Stimulated activated CD4-positive, alpha-beta T cell treated with anti-CD3 and anti-CD28 coated beads, Interleukin-4, amount 100 ng/mL, for 1 hour (primary cell): Measurements from ENCODE around the gene ZFP90.
"Not testable (repeated sequence)": the region's sequence is repeated elsewhere in the genome, so short reads cannot be mapped to it uniquely, and the experiment has no call there.

Experiments used
- DNase-seq: peaks from one replicate; pipeline ENCODE4 v3.0.0-alpha.2; 2020

The ZFP90 gene

DNA sequence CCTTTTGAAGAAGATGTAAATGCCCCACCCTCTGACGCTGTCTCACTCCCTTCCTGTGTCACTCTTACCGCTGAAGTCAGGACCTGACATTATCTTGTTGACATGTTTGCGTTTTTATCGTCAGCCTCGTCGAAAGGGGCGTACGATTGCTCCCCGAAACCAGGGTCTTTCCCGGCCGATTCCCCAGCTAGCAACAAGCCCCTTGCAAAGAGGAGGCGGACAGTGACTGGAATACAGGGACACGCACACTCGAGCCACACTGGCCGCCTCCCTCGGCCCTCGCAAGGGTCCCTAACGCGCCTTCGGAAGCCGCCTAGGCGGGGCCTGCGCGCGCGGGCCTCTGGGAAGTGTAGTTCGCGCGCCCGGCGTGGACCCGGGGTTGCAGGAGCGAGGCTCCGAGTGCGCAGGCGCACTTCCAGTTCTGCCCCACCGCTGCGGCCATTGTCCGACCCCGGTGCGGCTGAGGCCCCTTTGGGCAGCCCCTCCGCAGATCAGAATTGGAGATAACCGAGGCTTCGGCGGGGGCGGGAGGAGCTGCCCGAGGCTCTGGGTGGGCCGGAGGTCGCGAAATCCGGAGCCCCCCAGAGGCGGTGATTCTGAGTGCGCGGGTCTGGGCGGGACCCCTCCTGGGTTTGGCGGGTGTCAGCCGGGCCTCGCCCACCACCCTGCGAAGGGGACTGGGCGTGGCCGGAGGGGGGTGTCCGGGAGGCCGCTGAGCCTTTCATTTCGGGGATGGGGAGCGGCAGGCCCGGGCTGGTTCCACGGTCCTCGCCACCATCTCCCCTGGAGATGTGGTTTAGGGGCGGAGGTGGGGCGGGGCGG, at the start of gene ZFP90:
Gene ZFP90 (plus strand): TSS at position 412 of the 822 bp plus-strand sequence. CDS start 502 bp downstream, outside the sequence.
- peak; percentile 85 for DNase-seq

- DNase-seq = no peak
Measured at GRCh38 chr16:68490358-68490757, 48.7 kb upstream of the ZFP90 start.

GRCh38 chr16:68490829-68491575, 48.1 kb upstream of the ZFP90 start:
- DNase-seq = no peak

DNA sequence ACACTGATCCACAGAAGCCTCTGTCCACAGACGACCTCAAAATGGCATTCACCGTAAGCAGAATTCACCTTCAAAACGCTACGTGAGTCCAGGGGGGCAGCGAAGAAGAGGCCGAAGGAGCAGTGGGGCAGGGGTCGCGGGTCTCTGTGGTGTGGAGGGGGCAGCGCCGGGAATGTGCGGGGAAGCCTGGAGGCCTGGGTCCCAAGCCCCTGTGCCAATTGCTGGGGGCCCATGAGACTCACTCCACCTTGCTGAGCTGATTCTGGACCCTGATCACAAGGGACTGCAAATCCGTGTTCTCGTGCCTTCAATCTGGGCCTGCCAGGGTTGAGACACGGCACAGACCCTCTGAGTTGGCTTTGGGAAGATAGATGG, 47.5 kb upstream of the ZFP90 start:
- DNase-seq = no peak

- no peak for DNase-seq
Measured at GRCh38 chr16:68492151-68492542, 46.9 kb upstream of the ZFP90 start.

- DNase-seq = no peak
Measured at GRCh38 chr16:68492543-68493411, 46.3 kb upstream of the ZFP90 start.

GRCh38 chr16:68493412-68494070, 45.5 kb upstream of the ZFP90 start:
- no peak for DNase-seq

GRCh38 chr16:68494261-68494660, 44.8 kb upstream of the ZFP90 start:
- not testable (repeated sequence) for DNase-seq

- DNase-seq = no peak
Measured at GRCh38 chr16:68496689-68497088, 42.4 kb upstream of the ZFP90 start.

- DNase-seq = no peak
Measured at GRCh38 chr16:68499006-68499405, 40.1 kb upstream of the ZFP90 start.

DNA sequence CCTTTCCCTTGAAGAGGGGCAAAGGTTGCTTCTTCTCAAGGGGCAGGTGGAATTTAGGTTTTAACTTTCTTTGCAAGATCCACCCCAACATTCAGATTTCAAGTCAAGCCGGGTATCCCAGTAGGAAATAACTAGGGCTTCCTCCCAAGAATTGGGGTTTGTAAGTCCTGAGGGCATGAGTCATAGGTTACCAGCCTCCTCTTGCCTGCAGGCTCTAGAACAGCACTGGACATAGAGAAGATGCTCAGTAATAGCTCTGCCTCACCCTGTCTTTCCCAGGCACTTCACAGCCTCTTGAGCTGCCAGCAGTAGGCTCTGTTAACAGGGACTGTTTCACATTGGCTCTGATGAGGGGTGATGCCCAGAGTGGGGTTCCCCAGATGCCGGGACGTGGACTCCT, 35.8 kb upstream of the ZFP90 start:
- no peak for DNase-seq

DNA sequence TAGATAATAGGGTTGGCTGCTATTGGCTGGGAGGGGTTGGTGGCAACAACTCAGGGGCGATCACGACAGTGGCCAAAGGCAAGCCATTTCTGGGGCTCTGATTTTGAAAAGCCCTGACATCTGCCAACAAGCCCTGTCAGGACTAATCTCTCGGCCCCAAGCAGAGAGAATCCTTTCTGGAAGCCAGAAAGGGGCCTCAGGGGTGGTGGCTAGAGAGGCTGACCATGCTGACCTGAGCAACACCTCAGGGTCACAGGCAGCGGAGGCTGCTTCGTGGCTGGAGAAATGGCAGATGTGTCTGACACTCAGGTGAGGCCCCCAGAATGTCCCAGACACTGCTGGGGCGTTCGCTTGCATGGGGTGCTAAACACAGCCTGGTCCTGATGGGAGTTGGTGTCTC, 35.0 kb upstream of the ZFP90 start:
- DNase-seq = no peak

DNA sequence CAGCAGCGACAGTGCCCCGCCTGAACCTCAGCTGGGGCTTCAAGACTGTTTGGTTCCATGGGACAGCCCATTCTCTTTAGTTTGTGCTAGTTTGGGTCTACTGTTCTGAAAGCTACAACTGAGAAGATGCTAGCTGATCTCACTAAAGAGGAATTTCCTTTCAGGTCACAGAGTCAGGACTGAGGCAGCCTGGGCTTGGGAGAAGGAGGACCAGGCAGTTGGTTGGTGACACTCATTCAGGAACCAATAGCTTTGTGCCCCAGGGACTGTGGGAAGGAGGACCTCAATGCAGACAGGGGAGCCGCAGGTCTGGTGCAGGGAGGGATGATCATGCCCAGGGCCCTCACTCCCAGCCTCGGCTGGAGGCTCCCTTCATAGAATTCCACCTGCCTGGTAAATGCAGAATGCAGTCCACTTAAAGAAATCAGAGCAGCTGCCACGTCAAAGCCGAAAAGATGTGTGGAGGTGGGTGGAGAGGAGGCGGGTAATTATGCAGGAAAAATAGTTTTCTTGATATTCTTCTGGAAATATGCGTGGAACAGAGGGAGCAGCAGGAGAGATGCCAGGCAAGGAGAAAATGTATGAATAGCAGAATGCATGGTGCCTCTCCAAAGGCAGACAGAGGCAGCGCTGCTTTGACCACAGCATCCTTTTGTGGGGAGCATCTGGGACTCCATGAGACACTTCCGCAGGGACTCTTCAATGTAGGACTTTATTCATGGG, 32.6 kb upstream of the ZFP90 start:
- no peak for DNase-seq

GRCh38 chr16:68508013-68508412, 31.1 kb upstream of the ZFP90 start:
- DNase-seq = no peak

GRCh38 chr16:68508641-68509240, 30.4 kb upstream of the ZFP90 start:
- no peak for DNase-seq

DNA sequence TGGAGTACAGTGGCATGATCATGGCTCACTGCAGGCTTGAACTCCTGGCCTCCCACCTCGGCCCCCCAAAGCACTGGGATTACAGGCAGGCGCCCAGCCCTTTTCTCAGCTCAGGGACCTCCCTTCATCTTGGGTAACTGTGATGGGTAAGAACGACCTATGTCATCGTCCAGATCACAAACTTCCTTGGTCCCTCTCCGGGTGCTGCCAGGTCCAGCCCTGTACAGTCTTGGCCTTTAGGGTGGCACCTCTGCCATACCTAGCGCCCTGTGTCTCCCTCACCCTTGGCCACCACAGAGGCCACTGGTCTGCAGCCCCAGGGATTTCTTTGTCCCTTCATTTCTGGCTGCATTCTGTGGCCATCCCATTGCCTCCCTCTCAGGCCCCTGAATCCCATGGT, 29.7 kb upstream of the ZFP90 start:
- DNase-seq = no peak

- DNase-seq = no peak
Measured at GRCh38 chr16:68510775-68511174, 28.3 kb upstream of the ZFP90 start.

GRCh38 chr16:68512183-68512582, 26.9 kb upstream of the ZFP90 start:
- no peak for DNase-seq

- DNase-seq = no peak
Measured at GRCh38 chr16:68512742-68513141, 26.3 kb upstream of the ZFP90 start.

DNA sequence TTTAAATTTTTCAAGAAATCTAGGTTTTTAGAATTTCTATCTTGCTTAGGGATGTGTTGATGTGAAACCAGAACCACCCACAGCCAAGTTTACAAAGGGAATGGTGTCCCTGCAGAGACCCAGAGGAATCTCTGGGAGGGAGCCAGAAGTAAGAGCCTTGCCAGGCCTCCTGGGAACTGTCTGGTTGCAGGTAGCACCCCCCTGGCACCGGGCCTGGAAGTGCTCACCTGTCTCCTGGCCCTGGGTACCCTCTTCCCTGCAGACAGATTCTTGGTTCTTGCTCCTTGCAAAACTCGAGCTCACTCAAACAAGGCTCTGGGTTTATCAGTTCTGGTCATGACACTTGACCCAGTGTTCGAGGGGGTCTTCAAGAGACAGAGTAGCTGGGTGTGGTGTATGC, 24.6 kb upstream of the ZFP90 start:
- DNase-seq = no peak

DNA sequence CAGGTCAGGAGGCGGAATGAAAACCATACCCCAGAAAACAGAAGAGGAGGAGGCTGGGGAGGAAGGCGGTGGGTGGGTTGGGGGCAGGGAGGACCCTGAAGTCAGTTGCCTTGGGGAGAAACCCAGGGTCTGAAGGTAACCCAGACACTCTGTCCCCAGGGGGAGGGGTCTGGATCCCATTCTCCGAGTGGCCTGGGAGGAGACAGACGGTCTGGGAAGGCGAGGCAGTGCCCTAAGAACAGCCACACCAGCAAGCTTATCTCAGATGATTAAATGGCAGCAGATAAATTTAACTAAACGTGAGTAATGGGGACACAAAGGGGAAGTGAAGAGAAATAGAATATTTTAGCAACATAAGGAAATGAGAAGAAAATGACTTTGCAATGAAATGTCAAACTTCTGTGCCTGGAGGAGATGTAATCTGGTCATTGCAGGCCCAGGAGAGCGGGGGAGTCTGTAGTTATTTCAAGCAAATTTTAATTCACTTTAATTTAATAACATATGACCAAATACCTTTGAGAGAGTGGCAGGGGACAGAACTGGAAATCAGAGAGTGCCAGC, 21.4 kb upstream of the ZFP90 start:
- no peak for DNase-seq
